Measurements from ENCODE around the gene CD33. TPM values are rescaled to one million over a fixed set of nuclear protein-coding genes. Genes with fewer than 3 reads are reported as not detected.

The CD33 gene
- total and polyA plus RNA-seq, 9 of the 15 experiments (the other 6 are each of a cell fraction or from before 2014, with no cell fraction given), result 36.1 to 88.6 (median 49.6) TPM

- 5% methylated on average over 10 of the region's 13 CpGs for whole genome bisulfite sequencing (ENCODE audit: insufficient coverage, low coverage, missing lambda C conversion rate)
- no peak for TF ChIP-seq ZBTB34 (CRISPR knock-in tag; IDR thresholded peaks at IDR 0.05)
- no peak for TF ChIP-seq BDP1 (IDR thresholded peaks at IDR 0.05; ENCODE audit: insufficient read depth, insufficient read length)
- no peak for TF ChIP-seq NR3C1 (CRISPR knock-in tag; IDR thresholded peaks at IDR 0.05)
- no peak for TF ChIP-seq RBM17 (IDR thresholded peaks at IDR 0.05; ENCODE audit: borderline replicate concordance, low read depth, low read length)
- TF ChIP-seq IFI16 (CRISPR knock-in tag; IDR thresholded peaks at IDR 0.05), result no peak
- no peak for TF ChIP-seq ZC3H11A (IDR thresholded peaks at IDR 0.05; ENCODE audit: low read depth, low read length)
- TF ChIP-seq TBP (optimal IDR thresholded peaks at IDR 0.05; ENCODE audit: low read depth, low read length), result no peak
- TF ChIP-seq FOXA3 (CRISPR knock-in tag; conservative IDR thresholded peaks at IDR 0.05 in 1 of 2, IDR thresholded peaks at IDR 0.05 in 1 of 2), result no peak
- TF ChIP-seq IRF9 (tag; IDR thresholded peaks at IDR 0.05), result no peak
- no peak for TF ChIP-seq PHB (CRISPR knock-in tag; IDR thresholded peaks at IDR 0.05)
- no peak for TF ChIP-seq NBN (IDR thresholded peaks at IDR 0.05; ENCODE audit: low read depth)
- no peak for TF ChIP-seq KDM1A (IDR thresholded peaks at IDR 0.05)
- H3K9me3 ChIP-seq (replicated peaks; ENCODE audit: control insufficient read depth, insufficient read depth, low read depth, low read length), result no peaks in the 10 kb centered on the region
- DNase-seq (ENCODE audit: extremely low read depth in 1 of 4, low spot score in 3 of 4) (no peak), FAIRE-seq (no peak), ATAC-seq (no peak)
- POLR2A ChIA-PET, result no interaction called here
- intact Hi-C loops (cut with micrococcal nuclease) (no loop called here), in situ Hi-C loops (cut with MboI) (no loop called here)
- no peak overlapping the region for H2AFZ ChIP-seq (ENCODE audit: low read depth, low read length)
- H4K20me1 ChIP-seq (replicated peaks; ENCODE audit: control insufficient read depth, insufficient read depth, low read length), result no peaks in the 10 kb centered on the region
- H3K79me2 ChIP-seq (ENCODE audit: control insufficient read depth, insufficient read depth, low read length), result no peaks in the 10 kb centered on the region
- no peaks in the 10 kb centered on the region for H3K9me1 ChIP-seq (ENCODE audit: control insufficient read depth, insufficient read depth, low read length)
- no peak overlapping the region for H3K27ac ChIP-seq (ENCODE audit: extremely low read depth, low read depth, low read length)
- H3K36me3 ChIP-seq (ENCODE audit: control insufficient read depth, insufficient read depth, low read length), result no peaks in the 10 kb centered on the region
- H3K4me3 ChIP-seq, result no peak overlapping the region
- no peak overlapping the region for H3K4me2 ChIP-seq (ENCODE audit: insufficient read depth, low read length)
- CTCF ChIA-PET (ENCODE audit: low intra/inter-chr PET ratio), result no interaction called here
- no peak overlapping the region for H3K9ac ChIP-seq (ENCODE audit: insufficient read depth in 1 of 2, low read depth in 2 of 2, low read length in 2 of 2)
- BruUV-seq (replicated peaks), result no TSS peak
- peaks cover 2 to 8% of the 10 kb centered on the region in 2 experiments; a peak in 1 of 5 replicates for H3K4me1 ChIP-seq (replicated peaks in 1 of 2; ENCODE audit: control insufficient read depth in 2 of 2, insufficient read depth in 2 of 2, low read length in 2 of 2)
- peaks cover 9 to 51% of the 10 kb centered on the region in 2 experiments; a peak in 4 of 5 replicates for H3K27me3 ChIP-seq (ENCODE audit: control insufficient read depth in 2 of 2, insufficient read depth in 2 of 2, low read length in 2 of 2)
Observed at GRCh38 chr19:51186323-51186722, 38.6 kb upstream of the CD33 start.
